Sigmoid colon (tissue), 4 donors: Measurements from ENCODE around the gene RFPL1.
"Not testable (repeated sequence)": the region's sequence is repeated elsewhere in the genome, so short reads cannot be mapped to it uniquely, and the experiment has no call there.

ENCODE experiments used
- CTCF ChIP-seq, 4 experiments: fragments of 450-650 bp in 3 of 4; fragments of 200-600 bp in 1 of 4; IDR thresholded peaks; one replicate each; pipeline ENCODE4 v1.5.1; 2016 to 2019; ENCODE audit warnings: antibody characterized with exemption in 4 of 4, mild to moderate bottlenecking in 3 of 4, moderate library complexity in 2 of 4
- EP300 ChIP-seq, 4 donors: sonication (generic); formaldehyde crosslinking; IDR thresholded peaks; one replicate each; pipeline ENCODE4 v1.6.1; 2017; ENCODE audit warnings: antibody characterized with exemption in 4 of 4
- POLR2A ChIP-seq, 2 donors: fragments of 450-650 bp; IDR thresholded peaks; one replicate each; pipeline ENCODE4 v1.6.1; 2016; ENCODE audit warnings: antibody characterized with exemption in 2 of 2, mild to moderate bottlenecking in 2 of 2, moderate library complexity in 2 of 2
- POLR2AphosphoS5 ChIP-seq, 4 donors: sonication (generic); formaldehyde crosslinking; IDR thresholded peaks; one replicate each; pipeline ENCODE4 v1.6.1; 2017; ENCODE audit warnings: antibody characterized with exemption in 4 of 4

- TF ChIP-seq EP300, POLR2A, CTCF, POLR2AphosphoS5 (IDR thresholded peaks at IDR 0.05): not testable (repeated sequence)
Measured at GRCh38 chr22:29414951-29415591, 23.3 kb upstream of the RFPL1 start.
